Gastrocnemius medialis (tissue), 4 donors: ENCODE results near the gene MACROD2. TPM values are rescaled to one million over a fixed set of nuclear protein-coding genes. Genes with fewer than 3 reads are reported as not detected.
"Not testable (repeated sequence)": the region's sequence is repeated elsewhere in the genome, so short reads cannot be mapped to it uniquely, and the experiment has no call there.

Experiments used
- ATAC-seq, 2 donors: fragments of 150-250 bp; one replicate each; pipeline ENCODE4 v1.9.1; 2016
- DNase-seq, 2 donors: peaks; one replicate each; pipeline ENCODE4 v3.0.0-alpha.2; 2019
- H3K27ac ChIP-seq, 4 donors: fragments of 200-600 bp; sonication (generic); 1 replicate in 1 of 4; 2 replicates in 3 of 4; pipeline ENCODE4 v1.5.1; 2016 to 2018; ENCODE audit warnings: mild to moderate bottlenecking in 2 of 4, moderate library complexity in 1 of 4
- H3K27me3 ChIP-seq, 3 donors: fragments of 200-600 bp; sonication (generic) in 2 of 3; 1 replicate in 1 of 3; 2 replicates in 2 of 3; pipeline versions ENCODE4 v1.5.1 to v1.6.0; 2016 to 2019; ENCODE audit warnings: mild to moderate bottlenecking in 1 of 3, moderate library complexity in 1 of 3
- H3K36me3 ChIP-seq, 2 donors: fragments of 200-600 bp; sonication (generic) in 1 of 2; one replicate each; pipeline ENCODE4 v1.5.1; 2017 to 2018
- H3K4me1 ChIP-seq, 2 donors: fragments of 200-600 bp; sonication (generic) in 1 of 2; one replicate each; pipeline ENCODE4 v1.5.1; 2016 to 2017; ENCODE audit warnings: mild to moderate bottlenecking in 2 of 2
- H3K4me3 ChIP-seq, 4 donors: fragments of 200-600 bp; sonication (generic) in 3 of 4; 1 replicate in 1 of 4; 2 replicates in 3 of 4; pipeline ENCODE4 v1.5.1; 2016 to 2019; ENCODE audit warnings: mild to moderate bottlenecking in 2 of 4
- H3K9me3 ChIP-seq, 3 donors: fragments of 200-600 bp; sonication (generic) in 2 of 3; 1 replicate in 1 of 3; 2 replicates in 2 of 3; pipeline ENCODE4 v1.5.1; 2016 to 2019
- CTCF ChIP-seq, 5 experiments: fragments of 450-650 bp in 3 of 5; fragments of 200-600 bp in 2 of 5; sonication (generic) in 2 of 5; IDR thresholded peaks in 4 of 5; conservative IDR thresholded peaks in 1 of 5; 1 replicate in 4 of 5; 2 replicates in 1 of 5; pipeline ENCODE4 v1.5.1; 2016 to 2019; ENCODE audit warnings: antibody characterized with exemption in 5 of 5, mild to moderate bottlenecking in 3 of 5, moderate library complexity in 3 of 5
- POLR2A ChIP-seq, 2 donors: fragments of 450-650 bp; IDR thresholded peaks; one replicate each; pipeline ENCODE4 v1.6.1; 2017; ENCODE audit warnings: antibody characterized with exemption in 2 of 2, mild to moderate bottlenecking in 2 of 2, moderate library complexity in 2 of 2
- in situ Hi-C, 4 donors: fragments of 200-750 bp; cut with MboI; loops; one replicate each; pipeline versions ENCODE4 v1.15.0 to v1.8.0; 2017; ENCODE audit warnings: low sequenced_read_pairs in 4 of 4
- intact Hi-C: fragments of 100-400 bp; cut with DNase I; formaldehyde crosslinking; loops from one replicate; pipeline ENCODE4 v1.15.1; 2023; ENCODE audit warnings: low total_unique reads
- total RNA-seq, 4 donors: library from RNA; depleted of rRNA; stranded (reverse); fragments of >200 nt; gene quantifications; one replicate each; pipeline versions ENCODE4 v1.1.0 to v1.2.3, GENCODE V29; 2016

MACROD2 gene
- total RNA-seq, 4 donors from 2014 or later: 1.8 to 10.2 (median 3.6) TPM

GRCh38 chr20:15196547-15197255 is 1201.4 kb downstream of the MACROD2 start:
- TF ChIP-seq POLR2A (IDR thresholded peaks at IDR 0.05) (no peak), CTCF (IDR thresholded peaks at IDR 0.05 in 4 of 5, conservative IDR thresholded peaks at IDR 0.05 in 1 of 5) (no peak)
- Histone ChIP-seq H3K4me1 (no peaks in the 10 kb centered on the region), H3K36me3 (no peaks in the 10 kb centered on the region), H3K27me3 (no peaks in the 10 kb centered on the region), H3K27ac (no peak overlapping the region), H3K9me3 (no peaks in the 10 kb centered on the region), H3K4me3 (no peak overlapping the region)
- intact Hi-C loops: no loop called here
- no peak for DNase-seq
- in situ Hi-C loops: no loop called here
- no peak for ATAC-seq

GRCh38 chr20:15198017-15198416 is 1202.7 kb downstream of the MACROD2 start:
- H3K9me3 ChIP-seq, H3K27me3 ChIP-seq, in situ Hi-C loops, H3K27ac ChIP-seq, DNase-seq, ATAC-seq, H3K4me3 ChIP-seq, H3K4me1 ChIP-seq, H3K36me3 ChIP-seq, intact Hi-C loops: not testable (repeated sequence)

- Histone ChIP-seq H3K9me3 (no peaks in the 10 kb centered on the region), H3K36me3 (no peaks in the 10 kb centered on the region), H3K4me1 (no peaks in the 10 kb centered on the region), H3K27ac (no peak overlapping the region), H3K27me3 (no peaks in the 10 kb centered on the region), H3K4me3 (no peak overlapping the region)
- DNase-seq: no peak
- no peak for TF ChIP-seq POLR2A (IDR thresholded peaks at IDR 0.05)
- TF ChIP-seq CTCF (IDR thresholded peaks at IDR 0.05 in 4 of 5, conservative IDR thresholded peaks at IDR 0.05 in 1 of 5): no peak
- intact Hi-C loops (no loop called here), in situ Hi-C loops (no loop called here)
- ATAC-seq: no peak
Observed at GRCh38 chr20:15199698-15200097, 1204.4 kb downstream of the MACROD2 start.

GRCh38 chr20:15200147-15200565 is 1204.8 kb downstream of the MACROD2 start:
- in situ Hi-C loops: no loop called here
- no peaks in the 10 kb centered on the region for H3K27me3 ChIP-seq

GRCh38 chr20:15201602-15202001 is 1206.3 kb downstream of the MACROD2 start:
- no peaks in the 10 kb centered on the region for H3K9me3 ChIP-seq
- H3K27ac ChIP-seq: no peak overlapping the region
- DNase-seq: no peak
- in situ Hi-C loops (no loop called here), intact Hi-C loops (no loop called here)
- H3K4me1 ChIP-seq: no peaks in the 10 kb centered on the region
- H3K27me3 ChIP-seq: no peaks in the 10 kb centered on the region
- no peaks in the 10 kb centered on the region for H3K36me3 ChIP-seq
- no peak overlapping the region for H3K4me3 ChIP-seq
- TF ChIP-seq CTCF (IDR thresholded peaks at IDR 0.05 in 4 of 5, conservative IDR thresholded peaks at IDR 0.05 in 1 of 5): no peak
- no peak for TF ChIP-seq POLR2A (IDR thresholded peaks at IDR 0.05)
- no peak for ATAC-seq

More at GRCh38 chr20:15200147-15200565, 1204.8 kb downstream of the MACROD2 start:
- TF ChIP-seq POLR2A (IDR thresholded peaks at IDR 0.05): no peak
- DNase-seq (no peak), ATAC-seq (no peak)
- no peak overlapping the region for H3K27ac ChIP-seq
- no peaks in the 10 kb centered on the region for H3K4me1 ChIP-seq
- no peaks in the 10 kb centered on the region for H3K9me3 ChIP-seq
- intact Hi-C loops: no loop called here
- H3K36me3 ChIP-seq: no peaks in the 10 kb centered on the region
- H3K4me3 ChIP-seq: no peak overlapping the region

- no peak overlapping the region for H3K4me3 ChIP-seq
- ATAC-seq (no peak), DNase-seq (no peak)
- H3K36me3 ChIP-seq: no peaks in the 10 kb centered on the region
- no peaks in the 10 kb centered on the region for H3K4me1 ChIP-seq
- intact Hi-C loops: no loop called here
- H3K9me3 ChIP-seq: no peaks in the 10 kb centered on the region
- TF ChIP-seq CTCF (IDR thresholded peaks at IDR 0.05 in 4 of 5, conservative IDR thresholded peaks at IDR 0.05 in 1 of 5) (no peak), POLR2A (IDR thresholded peaks at IDR 0.05) (no peak)
- in situ Hi-C loops: no loop called here
- no peaks in the 10 kb centered on the region for H3K27me3 ChIP-seq
- H3K27ac ChIP-seq: no peak overlapping the region
Observed at GRCh38 chr20:15204234-15204633, 1208.9 kb downstream of the MACROD2 start.
